Choroid plexus epithelial cell (primary cell): ENCODE data around the gene EXOSC7.

ENCODE experiments used
- DNase-seq: peaks from one replicate; pipeline ENCODE4 v3.0.0-alpha.2; 2010; ENCODE audit warnings: low read depth
- H3K4me3 ChIP-seq: 2 replicates; pipeline ENCODE4 v1.5.1; 2011; ENCODE audit warnings: low read depth, mild to moderate bottlenecking, control low read depth, low read length, moderate library complexity
- CTCF ChIP-seq: conservative IDR thresholded peaks from 2 replicates; pipeline ENCODE4 v1.5.1; 2011; ENCODE audit warnings: low read depth, mild to moderate bottlenecking, control low read depth, inconsistent platforms, low read length, moderate library complexity

The EXOSC7 gene

GRCh38 chr3:44954304-44954703 is 21.7 kb upstream of the EXOSC7 start:
- H3K4me3 ChIP-seq, result no peak overlapping the region
- no peak for TF ChIP-seq CTCF

GRCh38 chr3:44954962-44955361 is 21.1 kb upstream of the EXOSC7 start:
- no peak overlapping the region for H3K4me3 ChIP-seq
- TF ChIP-seq CTCF, result no peak
- peak; percentile 57 for DNase-seq

More at GRCh38 chr3:44954304-44954703, 21.7 kb upstream of the EXOSC7 start:
- no peak for DNase-seq

- TF ChIP-seq CTCF, result no peak
- no peak overlapping the region for H3K4me3 ChIP-seq
- no peak for DNase-seq
Measured at GRCh38 chr3:44955917-44956316, 20.1 kb upstream of the EXOSC7 start.

- no peak for DNase-seq
- no peak for TF ChIP-seq CTCF
- no peak overlapping the region for H3K4me3 ChIP-seq
Measured at GRCh38 chr3:44957986-44958385, 18.1 kb upstream of the EXOSC7 start.

GRCh38 chr3:44958386-44958785 is 17.7 kb upstream of the EXOSC7 start:
- no peak overlapping the region for H3K4me3 ChIP-seq
- DNase-seq, result no peak
- no peak for TF ChIP-seq CTCF

GRCh38 chr3:44960387-44961026 is 15.5 kb upstream of the EXOSC7 start:
- peak; percentile 64 for DNase-seq
- TF ChIP-seq CTCF, result no peak
- no peak overlapping the region for H3K4me3 ChIP-seq

- no peak overlapping the region for H3K4me3 ChIP-seq
- no peak for DNase-seq
- no peak for TF ChIP-seq CTCF
Measured at GRCh38 chr3:44961888-44962287, 14.2 kb upstream of the EXOSC7 start.
